ENCODE results near the gene LRG1. TPM values are rescaled to one million over a fixed set of nuclear protein-coding genes. Genes with fewer than 3 reads are reported as not detected.
A peak's percentile ranks its signal among the peaks of the same experiment; 100 is the strongest.

The LRG1 gene
- total and polyA plus RNA-seq, 2 experiments from 2014 or later = 0.66 to 0.68 TPM

DNA sequence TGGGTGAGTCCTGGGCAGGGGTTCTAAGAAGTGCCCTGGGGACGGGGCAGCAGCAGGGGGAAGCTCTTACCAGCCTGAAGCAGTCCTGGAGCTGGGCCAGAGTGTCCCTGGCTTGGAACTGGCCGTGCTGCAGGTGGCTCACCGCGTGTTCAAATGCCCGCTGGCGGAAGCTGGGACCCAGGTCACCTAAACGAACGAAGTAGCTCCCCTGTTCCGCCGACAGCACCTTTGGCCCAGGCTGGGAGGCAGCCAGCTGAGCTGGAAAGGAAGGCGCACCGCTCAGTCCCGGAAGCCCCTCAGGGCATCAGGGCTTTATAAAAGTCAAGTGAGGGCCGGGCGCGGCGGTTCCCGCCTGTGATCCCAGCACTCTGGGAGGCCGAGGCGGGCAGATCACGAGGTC, 31.1 kb downstream of the LRG1 start:
- DNase-seq (ENCODE audit: low read depth in 1 of 2, low spot score in 1 of 2) = no peak
- Histone ChIP-seq H3K36me3 (no peaks in the 10 kb centered on the region), H3K9me3 (ENCODE audit: low read depth) (no peaks in the 10 kb centered on the region), H3K4me1 (ENCODE audit: low read depth) (no peaks in the 10 kb centered on the region), H3K27ac (no peak overlapping the region), H3K27me3 (no peaks in the 10 kb centered on the region), H3K4me3 (no peak overlapping the region)
- TF ChIP-seq, protein P1, sequence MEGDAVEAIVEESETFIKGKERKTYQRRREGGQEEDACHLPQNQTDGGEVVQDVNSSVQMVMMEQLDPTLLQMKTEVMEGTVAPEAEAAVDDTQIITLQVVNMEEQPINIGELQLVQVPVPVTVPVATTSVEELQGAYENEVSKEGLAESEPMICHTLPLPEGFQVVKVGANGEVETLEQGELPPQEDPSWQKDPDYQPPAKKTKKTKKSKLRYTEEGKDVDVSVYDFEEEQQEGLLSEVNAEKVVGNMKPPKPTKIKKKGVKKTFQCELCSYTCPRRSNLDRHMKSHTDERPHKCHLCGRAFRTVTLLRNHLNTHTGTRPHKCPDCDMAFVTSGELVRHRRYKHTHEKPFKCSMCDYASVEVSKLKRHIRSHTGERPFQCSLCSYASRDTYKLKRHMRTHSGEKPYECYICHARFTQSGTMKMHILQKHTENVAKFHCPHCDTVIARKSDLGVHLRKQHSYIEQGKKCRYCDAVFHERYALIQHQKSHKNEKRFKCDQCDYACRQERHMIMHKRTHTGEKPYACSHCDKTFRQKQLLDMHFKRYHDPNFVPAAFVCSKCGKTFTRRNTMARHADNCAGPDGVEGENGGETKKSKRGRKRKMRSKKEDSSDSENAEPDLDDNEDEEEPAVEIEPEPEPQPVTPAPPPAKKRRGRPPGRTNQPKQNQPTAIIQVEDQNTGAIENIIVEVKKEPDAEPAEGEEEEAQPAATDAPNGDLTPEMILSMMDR (IDR thresholded peaks at IDR 0.05; ENCODE audit: low read depth, low read length) = no peak

DNA sequence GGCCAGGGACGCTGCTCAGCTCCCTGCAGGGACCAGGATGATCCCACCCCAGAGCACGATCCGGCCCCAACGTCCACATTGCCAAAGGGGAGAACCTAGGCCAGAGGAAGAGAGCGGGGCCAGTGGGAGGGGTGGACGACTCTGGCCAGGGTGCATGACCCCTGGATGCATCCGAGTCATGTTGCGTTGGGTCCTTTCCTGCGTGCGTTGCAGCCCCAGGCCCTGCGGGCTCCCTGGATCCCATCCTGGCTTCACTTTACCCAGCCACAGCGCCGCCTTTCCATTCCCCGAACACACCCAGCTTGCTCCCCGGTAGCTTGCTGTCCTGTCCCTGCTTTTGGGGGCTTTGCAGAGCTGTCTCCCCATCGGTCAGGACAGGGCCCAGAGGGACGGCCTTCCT, 32.0 kb downstream of the LRG1 start:
- Histone ChIP-seq H3K36me3 (peaks cover 3% of the 10 kb centered on the region), H3K27ac (no peak overlapping the region), H3K27me3 (no peaks in the 10 kb centered on the region), H3K4me1 (ENCODE audit: low read depth) (no peaks in the 10 kb centered on the region), H3K4me3 (no peak overlapping the region), H3K9me3 (ENCODE audit: low read depth) (no peaks in the 10 kb centered on the region)
- TF ChIP-seq, protein P1 (IDR thresholded peaks at IDR 0.05; ENCODE audit: low read depth, low read length) = no peak
- DNase-seq (ENCODE audit: low read depth in 1 of 2, low spot score in 1 of 2) = no peak

DNA sequence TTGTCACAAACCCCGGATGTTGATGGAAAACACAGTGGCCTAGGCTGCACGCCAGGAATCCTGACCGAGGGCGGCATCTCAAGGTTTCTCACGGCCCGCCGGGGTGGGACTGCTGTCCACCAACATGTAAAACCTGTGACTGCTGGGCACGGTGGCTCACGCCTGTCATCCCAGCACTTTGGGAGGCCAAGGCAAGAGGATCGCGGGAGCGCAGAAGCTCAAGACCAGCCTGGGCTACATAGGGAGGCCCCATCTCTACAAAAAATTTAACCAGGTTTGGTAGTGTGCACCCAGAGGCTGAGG, 32.7 kb downstream of the LRG1 start:
- H3K4me1 ChIP-seq (ENCODE audit: low read depth) = no peaks in the 10 kb centered on the region
- DNase-seq (ENCODE audit: low read depth in 1 of 2, low spot score in 1 of 2) = no peak
- H3K27me3 ChIP-seq = no peaks in the 10 kb centered on the region
- no peaks in the 10 kb centered on the region for H3K9me3 ChIP-seq (ENCODE audit: low read depth)
- H3K27ac ChIP-seq = no peak overlapping the region
- TF ChIP-seq, protein P1 (IDR thresholded peaks at IDR 0.05; ENCODE audit: low read depth, low read length) = no peak
- H3K4me3 ChIP-seq = no peak overlapping the region
- peaks cover 4% of the 10 kb centered on the region for H3K36me3 ChIP-seq

DNA sequence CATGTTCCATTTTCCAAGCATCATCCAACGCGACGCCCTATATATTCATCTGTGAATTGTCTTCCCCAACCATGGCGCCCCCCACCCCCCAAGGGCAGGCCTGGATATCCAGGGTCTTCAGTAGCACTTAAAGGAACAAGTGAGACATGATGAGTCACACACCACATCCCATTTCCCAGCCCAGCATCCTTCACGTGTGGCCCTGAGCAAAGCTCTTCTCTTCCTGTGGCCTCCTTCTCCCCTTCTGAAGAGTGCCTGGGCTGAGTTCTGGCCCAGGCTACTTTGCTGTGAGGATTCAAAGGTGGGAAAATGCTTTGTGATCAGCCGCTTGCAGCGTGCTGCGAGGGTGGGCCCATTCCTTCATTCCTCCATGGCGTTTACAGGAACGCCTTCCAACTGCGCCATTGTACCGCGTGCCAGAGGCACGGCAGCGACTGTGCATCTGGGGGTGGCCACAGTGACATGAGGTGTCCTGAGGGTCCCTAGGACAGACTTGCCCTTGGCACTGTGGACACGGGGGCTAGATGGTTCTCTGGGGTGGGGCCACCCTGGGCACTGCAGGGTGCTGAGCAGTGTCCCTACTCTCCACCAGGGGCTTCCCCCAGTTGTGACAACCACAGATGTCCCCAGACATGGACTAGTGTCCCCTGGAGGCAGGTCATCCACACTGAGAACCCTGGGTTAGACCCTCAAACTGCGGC, 33.2 kb downstream of the LRG1 start:
- peak in 1 of 2 donors; percentile 47 for DNase-seq (ENCODE audit: low read depth in 1 of 2, low spot score in 1 of 2)
- Histone ChIP-seq H3K27me3 (no peaks in the 10 kb centered on the region), H3K4me1 (ENCODE audit: low read depth) (no peaks in the 10 kb centered on the region), H3K36me3 (peaks cover 4% of the 10 kb centered on the region), H3K27ac (no peak overlapping the region), H3K4me3 (no peak overlapping the region), H3K9me3 (ENCODE audit: low read depth) (no peaks in the 10 kb centered on the region)
- TF ChIP-seq, protein P1 (IDR thresholded peaks at IDR 0.05; ENCODE audit: low read depth, low read length) = no peak

DNA sequence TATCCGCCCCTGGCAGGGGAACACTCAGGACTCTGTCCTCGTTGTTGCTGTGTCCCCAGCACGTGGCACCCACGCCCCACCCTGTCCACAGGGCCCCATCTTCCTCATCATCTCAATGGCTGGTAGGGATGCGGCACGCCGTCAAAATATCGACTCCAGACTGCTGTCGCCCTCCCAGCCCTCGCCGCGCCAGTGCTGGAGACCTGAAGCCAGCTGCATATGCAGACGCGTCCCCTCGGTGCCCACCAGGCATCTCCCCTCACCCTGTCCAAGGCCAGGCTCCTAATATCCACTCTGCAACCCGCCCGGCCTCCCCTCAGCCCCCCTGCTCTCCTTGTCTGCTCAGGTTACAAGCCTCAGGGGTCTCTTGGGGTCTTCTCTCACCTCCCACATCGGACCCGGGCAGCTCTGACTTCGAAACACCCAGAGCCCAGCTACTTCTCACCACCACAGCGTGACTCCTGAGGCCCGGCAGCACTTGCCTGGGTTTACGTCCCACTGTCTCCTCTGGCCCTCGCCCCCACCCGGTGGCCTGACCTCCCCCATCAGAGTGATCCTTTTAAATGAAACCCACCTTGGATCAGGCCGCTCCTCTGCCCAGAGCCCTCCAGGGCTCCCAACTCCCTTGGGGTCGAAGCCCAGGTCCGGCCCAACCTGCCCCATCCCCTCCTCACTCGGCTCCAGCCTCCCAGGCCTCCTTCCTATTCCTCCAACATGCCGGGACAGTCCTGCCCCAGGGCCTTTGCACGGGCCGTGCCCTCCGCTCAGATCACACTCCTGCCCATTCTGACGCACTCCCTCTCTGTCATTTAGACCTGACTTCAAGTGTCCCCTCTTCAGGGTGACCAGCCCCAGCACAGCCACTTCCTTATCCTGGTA, 34.0 kb downstream of the LRG1 start:
- no peaks in the 10 kb centered on the region for H3K9me3 ChIP-seq (ENCODE audit: low read depth)
- H3K4me3 ChIP-seq = no peak overlapping the region
- no peak for DNase-seq (ENCODE audit: low read depth in 1 of 2, low spot score in 1 of 2)
- H3K36me3 ChIP-seq = peaks cover 4% of the 10 kb centered on the region
- TF ChIP-seq, protein P1 (IDR thresholded peaks at IDR 0.05; ENCODE audit: low read depth, low read length) = no peak
- H3K4me1 ChIP-seq (ENCODE audit: low read depth) = no peaks in the 10 kb centered on the region
- H3K27me3 ChIP-seq = no peaks in the 10 kb centered on the region
- no peak overlapping the region for H3K27ac ChIP-seq
